HEK293T (cell line): ENCODE measurements around the gene CCR9.

Experiments used
- CTBP1 ChIP-seq: fragments of 450-650 bp; IDR thresholded peaks from 2 replicates; pipeline ENCODE4 v1.6.1; 2016; ENCODE audit warnings: borderline replicate concordance
- FOXA1 ChIP-seq: fragments of 450-650 bp; IDR thresholded peaks from 2 replicates; pipeline ENCODE4 v1.6.1; 2016; ENCODE audit warnings: mild to moderate bottlenecking
- FOXK2 ChIP-seq: fragments of 450-650 bp; IDR thresholded peaks from 2 replicates; pipeline ENCODE4 v1.6.1; 2016; ENCODE audit warnings: mild to moderate bottlenecking
- FOXM1 ChIP-seq: fragments of 450-650 bp; IDR thresholded peaks from 2 replicates; pipeline ENCODE4 v1.6.1; 2017; ENCODE audit warnings: mild to moderate bottlenecking, borderline replicate concordance
- HDGF ChIP-seq: fragments of 450-650 bp; IDR thresholded peaks from 2 replicates; pipeline ENCODE4 v1.6.1; 2017; ENCODE audit warnings: antibody characterized with exemption, borderline replicate concordance
- L3MBTL2 ChIP-seq: fragments of 450-650 bp; conservative IDR thresholded peaks from 2 replicates; pipeline ENCODE4 v1.6.1; 2016; ENCODE audit warnings: mild to moderate bottlenecking
- LEF1 ChIP-seq: fragments of 450-650 bp; IDR thresholded peaks from 2 replicates; pipeline ENCODE4 v1.6.1; 2017; ENCODE audit warnings: mild to moderate bottlenecking, borderline replicate concordance
- SP1 ChIP-seq: fragments of 450-650 bp; IDR thresholded peaks from 2 replicates; pipeline ENCODE4 v1.6.1; 2017
- SUZ12 ChIP-seq: fragments of 450-650 bp; IDR thresholded peaks from 2 replicates; pipeline ENCODE4 v1.6.1; 2016; ENCODE audit warnings: mild to moderate bottlenecking
- ZNF384 ChIP-seq: fragments of 450-650 bp; IDR thresholded peaks from 2 replicates; pipeline ENCODE4 v1.6.1; 2016

GRCh38 chr3:45931496-45931895, 45.2 kb downstream of the CCR9 start:
- no peak for TF ChIP-seq SP1
- no peak for TF ChIP-seq FOXK2
- TF ChIP-seq HDGF, result no peak
- no peak for TF ChIP-seq FOXA1
- no peak for TF ChIP-seq LEF1
- no peak for TF ChIP-seq ZNF384
- no peak for TF ChIP-seq SUZ12
- TF ChIP-seq CTBP1, result no peak
- no peak for TF ChIP-seq L3MBTL2
- TF ChIP-seq FOXM1, result no peak
